ENCODE results near the gene DOK4.

The DOK4 gene

GRCh38 chr16:57531635-57532265, 45.5 kb upstream of the DOK4 start:
- Histone ChIP-seq H3K4me1 (ENCODE audit: insufficient read depth, insufficient read length) (peaks cover 46% of the 10 kb centered on the region), H3K9ac (ENCODE audit: insufficient read length, low read depth) (peak overlapping the region; percentile 11), H3K27me3 (ENCODE audit: insufficient read depth, insufficient read length) (no peaks in the 10 kb centered on the region), H3K9me3 (ENCODE audit: insufficient read depth, low read length) (no peaks in the 10 kb centered on the region), H3K4me3 (ENCODE audit: insufficient read length, low read depth) (no peak overlapping the region), H3K36me3 (ENCODE audit: insufficient read depth, insufficient read length, low read length) (peaks cover 16% of the 10 kb centered on the region)
- TF ChIP-seq YY1 (IDR thresholded peaks at IDR 0.05; ENCODE audit: insufficient read depth, insufficient read length) (no peak), ZNF274 (IDR thresholded peaks at IDR 0.05; ENCODE audit: low read depth, low read length) (no peak), SUZ12 (IDR thresholded peaks at IDR 0.05; ENCODE audit: extremely low read depth, insufficient read depth, insufficient read length) (no peak)
- DNase-seq (ENCODE audit: low read depth, low spot score), result no peak

DNA sequence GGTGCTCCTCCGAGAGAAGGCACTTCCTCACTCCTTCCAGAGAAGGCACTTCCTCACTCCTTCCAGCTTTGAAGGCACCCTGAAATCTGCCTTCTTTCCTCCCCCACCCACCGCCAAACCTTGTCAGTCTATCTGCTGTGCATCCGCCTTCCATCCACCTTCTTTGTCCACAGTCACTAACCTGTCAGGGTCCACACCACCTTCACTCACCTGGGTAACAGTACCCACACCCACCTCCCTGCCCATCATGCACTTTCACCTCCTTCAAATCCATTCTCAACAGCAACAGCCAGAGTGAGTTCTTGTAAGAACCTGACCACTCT, 44.9 kb upstream of the DOK4 start:
- H3K9me3 ChIP-seq (ENCODE audit: insufficient read depth, low read length), result no peaks in the 10 kb centered on the region
- peaks cover 50% of the 10 kb centered on the region for H3K4me1 ChIP-seq (ENCODE audit: insufficient read depth, insufficient read length)
- no peak overlapping the region for H3K4me3 ChIP-seq (ENCODE audit: insufficient read length, low read depth)
- no peak overlapping the region for H3K9ac ChIP-seq (ENCODE audit: insufficient read length, low read depth)
- H3K27me3 ChIP-seq (ENCODE audit: insufficient read depth, insufficient read length), result no peaks in the 10 kb centered on the region
- peaks cover 16% of the 10 kb centered on the region for H3K36me3 ChIP-seq (ENCODE audit: insufficient read depth, insufficient read length, low read length)
- TF ChIP-seq SUZ12 (IDR thresholded peaks at IDR 0.05; ENCODE audit: extremely low read depth, insufficient read depth, insufficient read length) (no peak), YY1 (IDR thresholded peaks at IDR 0.05; ENCODE audit: insufficient read depth, insufficient read length) (no peak), ZNF274 (IDR thresholded peaks at IDR 0.05; ENCODE audit: low read depth, low read length) (no peak)
- no peak for DNase-seq (ENCODE audit: low read depth, low spot score)

DNA sequence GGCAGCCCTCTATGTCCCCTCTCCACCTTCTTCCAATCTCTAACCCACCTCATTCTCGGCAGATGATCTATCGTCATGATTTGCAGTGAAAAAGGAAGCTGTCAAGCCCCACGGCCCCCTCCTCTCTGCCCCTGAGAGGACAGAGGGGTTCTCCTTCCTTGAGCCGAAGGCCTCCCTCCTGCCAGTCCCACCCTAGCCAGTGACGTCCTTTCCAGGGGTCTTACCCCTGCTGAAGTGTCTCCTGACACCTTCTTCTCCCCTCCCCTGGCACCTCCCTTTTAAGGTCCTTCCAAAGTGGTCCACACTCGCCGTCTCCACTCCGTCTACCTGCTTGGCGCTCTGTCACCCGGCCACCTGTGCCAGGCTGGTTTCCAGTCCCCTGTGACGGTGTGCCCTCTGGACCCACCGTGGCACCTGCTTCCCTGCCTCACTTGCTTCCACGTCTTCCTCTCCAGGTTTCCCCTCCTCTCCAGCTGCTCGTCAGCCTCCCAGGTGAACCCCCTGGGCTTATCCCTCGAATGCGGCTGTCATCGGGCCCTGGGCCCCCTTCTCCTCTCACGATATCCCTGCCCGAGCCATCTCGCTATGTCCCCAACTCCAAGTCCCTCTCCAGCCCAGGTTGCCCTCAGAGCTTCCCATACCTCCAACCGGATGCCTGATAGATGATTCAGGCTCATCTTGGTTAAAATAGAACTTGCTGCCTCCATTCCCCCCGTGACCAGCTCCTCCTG, 44.4 kb upstream of the DOK4 start:
- DNase-seq (ENCODE audit: low read depth, low spot score), result no peak
- H3K27me3 ChIP-seq (ENCODE audit: insufficient read depth, insufficient read length), result no peaks in the 10 kb centered on the region
- no peaks in the 10 kb centered on the region for H3K9me3 ChIP-seq (ENCODE audit: insufficient read depth, low read length)
- H3K4me3 ChIP-seq (ENCODE audit: insufficient read length, low read depth), result no peak overlapping the region
- TF ChIP-seq SUZ12 (IDR thresholded peaks at IDR 0.05; ENCODE audit: extremely low read depth, insufficient read depth, insufficient read length), result no peak
- no peak for TF ChIP-seq YY1 (IDR thresholded peaks at IDR 0.05; ENCODE audit: insufficient read depth, insufficient read length)
- no peak for TF ChIP-seq ZNF274 (IDR thresholded peaks at IDR 0.05; ENCODE audit: low read depth, low read length)
- peak overlapping the region; percentile 80 for H3K9ac ChIP-seq (ENCODE audit: insufficient read length, low read depth)
- peaks cover 55% of the 10 kb centered on the region for H3K4me1 ChIP-seq (ENCODE audit: insufficient read depth, insufficient read length)
- peaks cover 16% of the 10 kb centered on the region for H3K36me3 ChIP-seq (ENCODE audit: insufficient read depth, insufficient read length, low read length)

DNA sequence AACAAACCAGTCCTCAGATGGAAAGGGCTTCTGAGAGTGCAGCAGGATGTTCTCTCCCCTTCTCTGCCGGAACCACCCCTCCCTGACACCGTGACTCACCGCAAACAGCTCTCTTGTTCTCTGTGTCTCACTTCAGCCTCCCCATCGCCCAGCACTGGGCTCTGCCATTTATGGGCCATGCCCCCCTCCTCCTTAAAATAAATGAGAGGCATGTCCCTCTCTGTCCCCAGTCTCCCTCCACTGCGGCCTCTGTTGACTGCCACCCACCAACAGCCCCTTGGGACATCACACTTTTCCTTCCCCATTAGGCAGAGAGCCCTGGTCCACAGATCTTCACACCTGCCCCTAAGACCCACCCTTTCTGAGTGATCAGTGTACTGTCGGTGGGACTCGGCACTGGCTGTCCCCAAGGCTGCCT, 43.8 kb upstream of the DOK4 start:
- H3K9ac ChIP-seq (ENCODE audit: insufficient read length, low read depth), result peak overlapping the region; percentile 80
- no peaks in the 10 kb centered on the region for H3K9me3 ChIP-seq (ENCODE audit: insufficient read depth, low read length)
- H3K36me3 ChIP-seq (ENCODE audit: insufficient read depth, insufficient read length, low read length), result peaks cover 16% of the 10 kb centered on the region
- H3K27me3 ChIP-seq (ENCODE audit: insufficient read depth, insufficient read length), result no peaks in the 10 kb centered on the region
- H3K4me1 ChIP-seq (ENCODE audit: insufficient read depth, insufficient read length), result peaks cover 53% of the 10 kb centered on the region
- no peak for DNase-seq (ENCODE audit: low read depth, low spot score)
- H3K4me3 ChIP-seq (ENCODE audit: insufficient read length, low read depth), result peak overlapping the region; percentile 64
- TF ChIP-seq YY1 (IDR thresholded peaks at IDR 0.05; ENCODE audit: insufficient read depth, insufficient read length), result no peak
- no peak for TF ChIP-seq ZNF274 (IDR thresholded peaks at IDR 0.05; ENCODE audit: low read depth, low read length)
- no peak for TF ChIP-seq SUZ12 (IDR thresholded peaks at IDR 0.05; ENCODE audit: extremely low read depth, insufficient read depth, insufficient read length)

- peak overlapping the region; percentile 64 for H3K4me3 ChIP-seq (ENCODE audit: insufficient read length, low read depth)
- H3K36me3 ChIP-seq (ENCODE audit: insufficient read depth, insufficient read length, low read length), result peaks cover 10% of the 10 kb centered on the region
- no peak for DNase-seq (ENCODE audit: low read depth, low spot score)
- no peaks in the 10 kb centered on the region for H3K27me3 ChIP-seq (ENCODE audit: insufficient read depth, insufficient read length)
- peak overlapping the region; percentile 80 for H3K9ac ChIP-seq (ENCODE audit: insufficient read length, low read depth)
- TF ChIP-seq SUZ12 (IDR thresholded peaks at IDR 0.05; ENCODE audit: extremely low read depth, insufficient read depth, insufficient read length), result no peak
- no peaks in the 10 kb centered on the region for H3K9me3 ChIP-seq (ENCODE audit: insufficient read depth, low read length)
- peaks cover 51% of the 10 kb centered on the region for H3K4me1 ChIP-seq (ENCODE audit: insufficient read depth, insufficient read length)
These were observed 43.3 kb upstream of the DOK4 start for GRCh38 chr16:57529391-57530103.

- no peak for TF ChIP-seq YY1 (IDR thresholded peaks at IDR 0.05; ENCODE audit: insufficient read depth, insufficient read length)
- no peak for TF ChIP-seq SUZ12 (IDR thresholded peaks at IDR 0.05; ENCODE audit: extremely low read depth, insufficient read depth, insufficient read length)
- TF ChIP-seq ZNF274 (IDR thresholded peaks at IDR 0.05; ENCODE audit: low read depth, low read length), result no peak
- H3K9me3 ChIP-seq (ENCODE audit: insufficient read depth, low read length), result no peaks in the 10 kb centered on the region
- H3K4me3 ChIP-seq (ENCODE audit: insufficient read length, low read depth), result peak overlapping the region; percentile 64
- H3K27me3 ChIP-seq (ENCODE audit: insufficient read depth, insufficient read length), result no peaks in the 10 kb centered on the region
- peaks cover 43% of the 10 kb centered on the region for H3K4me1 ChIP-seq (ENCODE audit: insufficient read depth, insufficient read length)
- peak overlapping the region; percentile 80 for H3K9ac ChIP-seq (ENCODE audit: insufficient read length, low read depth)
- DNase-seq (ENCODE audit: low read depth, low spot score), result no peak
- H3K36me3 ChIP-seq (ENCODE audit: insufficient read depth, insufficient read length, low read length), result peaks cover 9% of the 10 kb centered on the region
These were observed 42.5 kb upstream of the DOK4 start for GRCh38 chr16:57528499-57529390.

Measured in NT2/D1 (cell line).